HepG2 (cell line): ENCODE measurements around the gene EVA1C. TPM values are rescaled to one million over a fixed set of nuclear protein-coding genes. Genes with fewer than 3 reads are reported as not detected.

Experiments used
- ATAC-seq: fragments of 200-7000 bp; cut with Tn5 transposase; 3 replicates; pipeline ENCODE4 v1.9.1; 2020; ENCODE audit warnings: mild to moderate bottlenecking, moderate library complexity
- BruUV-seq: library from RNA; stranded (reverse); fragments of 400-500 nt; replicated peaks from 2 replicates; lab custom pipeline; 2021; lab: Mats Ljungman, UMichigan
- CTCF ChIA-PET: fragments of 300-600 bp; formaldehyde crosslinking; extraction: SDS; loops from one replicate; lab custom pipeline; 2021; ENCODE audit warnings: low total read pairs, inconsistent platforms, low intra/inter-chr PET ratio; lab: Yijun Ruan, JAX
- POLR2A ChIA-PET: fragments of 350-600 bp; sonication (Branson Sonifier 250); formaldehyde crosslinking; loops from one replicate; lab custom pipeline; 2020; ENCODE audit warnings: antibody characterized with exemption, inconsistent platforms; lab: Yijun Ruan, JAX
- DNase-seq: peaks from one replicate; pipeline ENCODE4 v3.0.0-alpha.2; 2015; ENCODE audit warnings: low spot score
- FAIRE-seq: peaks from 3 replicates; lab custom pipeline; 2011; peaks lifted over from hg19 to GRCh38; lab: Jason Lieb, UNC
- H2AFZ ChIP-seq: one replicate; pipeline ENCODE4 v1.6.1; 2011; ENCODE audit warnings: low read length, inconsistent platforms
- H3K27ac ChIP-seq: fragments of 300-600 bp; 3 replicates; pipeline ENCODE4 v1.8.0; 2011; ENCODE audit warnings: mixed run types, mild to moderate bottlenecking, mixed read lengths, low read length, inconsistent platforms; ENCODE audit not compliant: insufficient read depth; ENCODE audit errors: extremely low read length
- H3K27me3 ChIP-seq, 2 experiments: fragments of 200-600 bp in 1 of 2; 2 replicates in 1 of 2; 3 replicates in 1 of 2; pipeline versions ENCODE4 v1.6.0 to v1.8.0; 2011; ENCODE audit warnings: low read length in 2 of 2, mild to moderate bottlenecking in 2 of 2, moderate library complexity in 2 of 2, inconsistent platforms in 1 of 2; ENCODE audit not compliant: insufficient read depth in 2 of 2, control insufficient read depth in 1 of 2
- H3K36me3 ChIP-seq, 2 experiments: fragments of 200-600 bp in 1 of 2; replicated peaks in 1 of 2; 2 replicates in 1 of 2; 3 replicates in 1 of 2; pipeline versions ENCODE4 v1.5.1 to v1.8.0; 2011; ENCODE audit warnings: low read length in 2 of 2, inconsistent platforms in 1 of 2; ENCODE audit not compliant: insufficient read depth in 2 of 2, control insufficient read depth in 1 of 2
- H3K4me1 ChIP-seq: 2 replicates; pipeline ENCODE4 v1.5.1; 2012; ENCODE audit warnings: low read length, inconsistent platforms; ENCODE audit not compliant: insufficient read depth
- H3K4me2 ChIP-seq: 2 replicates; pipeline ENCODE4 v1.6.0; 2011; ENCODE audit warnings: low read depth, low read length, inconsistent platforms
- H3K4me3 ChIP-seq, 3 experiments: fragments of 200-600 bp in 1 of 3; sonication (generic), shearing (Covaris generic) in 1 of 3; replicated peaks in 1 of 3; 2 replicates each; pipeline ENCODE4 v1.5.1; 2011 to 2016; ENCODE audit warnings: low read length in 3 of 3, inconsistent platforms in 2 of 3, low read depth in 2 of 3, mild to moderate bottlenecking in 2 of 3, control low read depth in 1 of 3, mixed read lengths in 1 of 3; ENCODE audit not compliant: insufficient read depth in 1 of 3
- H3K79me2 ChIP-seq: one replicate; pipeline ENCODE4 v1.6.1; 2011; ENCODE audit warnings: low read length, inconsistent platforms; ENCODE audit not compliant: insufficient read depth
- H3K9ac ChIP-seq: 2 replicates; pipeline ENCODE4 v1.6.0; 2011; ENCODE audit warnings: mild to moderate bottlenecking, low read depth, low read length, inconsistent platforms; ENCODE audit not compliant: insufficient read depth
- H3K9me3 ChIP-seq: 2 replicates; pipeline ENCODE4 v1.5.1; 2012; ENCODE audit warnings: mild to moderate bottlenecking, low read length
- H4K20me1 ChIP-seq: 2 replicates; pipeline ENCODE4 v1.6.0; 2011; ENCODE audit warnings: inconsistent platforms, mild to moderate bottlenecking, low read length, moderate library complexity; ENCODE audit not compliant: insufficient read depth
- CHCHD3 ChIP-seq: sonication (generic); formaldehyde crosslinking; IDR thresholded peaks from 2 replicates; pipeline ENCODE4 v1.8.0; 2022; ENCODE audit warnings: mild to moderate bottlenecking, missing genetic modification reagents, moderate library complexity
- CTCF ChIP-seq: sonication (generic); formaldehyde crosslinking; IDR thresholded peaks from 2 replicates; pipeline ENCODE4 v1.5.0; 2020; ENCODE audit warnings: mild to moderate bottlenecking, missing genetic modification reagents, moderate library complexity
- SP140L ChIP-seq: sonication (generic); formaldehyde crosslinking; IDR thresholded peaks from 2 replicates; pipeline ENCODE4 v1.4.0; 2020; ENCODE audit warnings: missing genetic modification reagents, borderline replicate concordance
- STAT5B ChIP-seq: sonication (generic); formaldehyde crosslinking; IDR thresholded peaks from 2 replicates; pipeline ENCODE4 v1.4.0; 2020; ENCODE audit warnings: missing genetic modification reagents
- ZFP36 ChIP-seq: fragments of 150-350 bp; IDR thresholded peaks from 2 replicates; pipeline ENCODE4 v1.6.1; 2018; ENCODE audit warnings: borderline replicate concordance, low read length, low read depth; ENCODE audit not compliant: partially characterized antibody
- ZFP36L2 ChIP-seq: sonication (generic); formaldehyde crosslinking; IDR thresholded peaks from 2 replicates; pipeline ENCODE4 v1.4.0; 2020; ENCODE audit warnings: missing genetic modification reagents
- ZNF207 ChIP-seq: fragments of 450-650 bp; IDR thresholded peaks from 2 replicates; pipeline ENCODE4 v1.6.1; 2016; ENCODE audit warnings: antibody characterized with exemption, borderline replicate concordance
- ZNF33B ChIP-seq: sonication (generic); formaldehyde crosslinking; IDR thresholded peaks from 2 replicates; pipeline ENCODE4 v1.5.1; 2020; ENCODE audit warnings: mild to moderate bottlenecking, missing genetic modification reagents
- ZNF556 ChIP-seq: sonication (generic); formaldehyde crosslinking; IDR thresholded peaks from 2 replicates; pipeline ENCODE4 v1.4.0; 2020; ENCODE audit warnings: mild to moderate bottlenecking, missing genetic modification reagents, borderline replicate concordance
- WGBS: methylation state at CpG from one replicate; pipeline ENCODE4 v1.1.6; 2017; ENCODE audit warnings: low lambda C conversion rate; 5-methylcytosine and 5-hydroxymethylcytosine counted together
- in situ Hi-C: cut with HindIII; loops from 2 replicates; pipeline ENCODE4 v1.10.0; 2017; ENCODE audit warnings: low pct_unique_long_range_greater_than_20kb; ENCODE audit not compliant: extremely low pct_ligation_motif_present
- intact Hi-C: fragments of 100-400 bp; cut with micrococcal nuclease; formaldehyde crosslinking; loops from one replicate; pipeline ENCODE4 v1.10.0; 2022; ENCODE audit not compliant: unreplicated experiment
- polyA plus RNA-seq, 8 experiments: library from polyadenylated mRNA; depleted of rRNA in 3 of 8; stranded (reverse) in 7 of 8; unstranded in 1 of 8; fragments of >200 nt; fragmentation: Illumina TruSeq in 4 of 8; extraction: Trizol in 4 of 8; gene quantifications; 2 replicates each; pipeline versions ENCODE4 v1.2.1 to v1.2.3, GENCODE V29; 2011 to 2016; ENCODE audit warnings: low read depth in 4 of 8, missing spikeins in 1 of 8, mixed read lengths in 1 of 8; ENCODE audit not compliant: insufficient read depth in 1 of 8
- total RNA-seq, 5 experiments: library from RNA; depleted of rRNA; stranded (reverse); fragments of >200 nt; fragmentation: Illumina TruSeq; extraction: Trizol; gene quantifications; 2 replicates each; pipeline ENCODE4 v1.2.3, GENCODE V29; 2016; ENCODE audit warnings: low read depth in 1 of 5
- TF ChIP-seq, protein P1 (sequence below), 2 experiments: fragments of 450-650 bp in 1 of 2; sonication (generic) in 1 of 2; formaldehyde crosslinking in 1 of 2; IDR thresholded peaks; 2 replicates each; pipeline versions ENCODE4 v1.6.1 to v1.8.0; 2016 to 2022; ENCODE audit warnings: antibody characterized with exemption in 1 of 2, mild to moderate bottlenecking in 1 of 2, missing genetic modification reagents in 1 of 2
- TF ChIP-seq, protein P2 (sequence below): sonication (generic); formaldehyde crosslinking; IDR thresholded peaks from 2 replicates; pipeline ENCODE4 v1.4.0; 2020; ENCODE audit warnings: missing genetic modification reagents, mild to moderate bottlenecking, borderline replicate concordance

The EVA1C gene
- total and polyA plus RNA-seq, 2 of the 13 experiments (the other 11 are each of a cell fraction or from before 2014, with no cell fraction given), result 0.29 to 0.34 TPM

GRCh38 chr21:32534113-32534512, 121.6 kb downstream of the EVA1C start (continued):
- TF ChIP-seq ZFP36, result no peak
- no peak for TF ChIP-seq ZNF207
- TF ChIP-seq ZNF556 (CRISPR knock-in tag), result no peak
- TF ChIP-seq ZFP36L2 (CRISPR knock-in tag), result no peak
- no peak for TF ChIP-seq CTCF

DNA sequence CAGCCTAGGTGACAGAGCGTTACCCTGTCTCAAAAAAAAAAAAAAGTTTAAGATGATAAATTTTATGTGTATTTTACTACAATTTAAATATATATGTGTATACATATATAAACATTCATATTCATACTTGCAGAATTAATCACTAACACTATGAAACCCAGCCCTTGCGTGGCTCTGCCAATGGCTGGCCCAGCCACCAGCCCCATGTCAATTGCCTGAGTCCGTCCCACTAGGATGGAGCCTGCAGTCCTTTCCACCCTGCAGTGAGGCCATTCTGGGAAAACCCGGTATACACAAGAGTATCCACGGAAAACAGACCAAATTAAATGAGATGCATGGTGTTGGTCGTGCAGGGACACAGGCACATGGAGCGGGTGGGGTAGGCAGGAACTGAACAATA, 123.1 kb downstream of the EVA1C start:
- CTCF ChIA-PET, result no interaction called here
- no peak overlapping the region for H3K9ac ChIP-seq
- H3K4me3 ChIP-seq, result no peak overlapping the region
- H3K4me2 ChIP-seq, result no peak overlapping the region; the same call in 1 of the 2 replicates
- DNase-seq (no peak), ATAC-seq (no peak), FAIRE-seq (no peak)
- POLR2A ChIA-PET, result no interaction called here
- H3K4me1 ChIP-seq, result peaks cover 42% of the 10 kb centered on the region
- no peak overlapping the region for H3K27ac ChIP-seq
- no peaks in the 10 kb centered on the region for H3K79me2 ChIP-seq
- WGBS, result 95% methylated on average over 7 of the region's 7 CpGs
- no TSS peak for BruUV-seq
- in situ Hi-C loops (no loop called here), intact Hi-C loops (no loop called here)
- no peaks in the 10 kb centered on the region for H3K9me3 ChIP-seq
- H3K36me3 ChIP-seq, result no peaks in the 10 kb centered on the region
- no peak overlapping the region for H2AFZ ChIP-seq
- H4K20me1 ChIP-seq, result no peaks in the 10 kb centered on the region
- H3K27me3 ChIP-seq, result no peaks in the 10 kb centered on the region
- TF ChIP-seq, protein P1, sequence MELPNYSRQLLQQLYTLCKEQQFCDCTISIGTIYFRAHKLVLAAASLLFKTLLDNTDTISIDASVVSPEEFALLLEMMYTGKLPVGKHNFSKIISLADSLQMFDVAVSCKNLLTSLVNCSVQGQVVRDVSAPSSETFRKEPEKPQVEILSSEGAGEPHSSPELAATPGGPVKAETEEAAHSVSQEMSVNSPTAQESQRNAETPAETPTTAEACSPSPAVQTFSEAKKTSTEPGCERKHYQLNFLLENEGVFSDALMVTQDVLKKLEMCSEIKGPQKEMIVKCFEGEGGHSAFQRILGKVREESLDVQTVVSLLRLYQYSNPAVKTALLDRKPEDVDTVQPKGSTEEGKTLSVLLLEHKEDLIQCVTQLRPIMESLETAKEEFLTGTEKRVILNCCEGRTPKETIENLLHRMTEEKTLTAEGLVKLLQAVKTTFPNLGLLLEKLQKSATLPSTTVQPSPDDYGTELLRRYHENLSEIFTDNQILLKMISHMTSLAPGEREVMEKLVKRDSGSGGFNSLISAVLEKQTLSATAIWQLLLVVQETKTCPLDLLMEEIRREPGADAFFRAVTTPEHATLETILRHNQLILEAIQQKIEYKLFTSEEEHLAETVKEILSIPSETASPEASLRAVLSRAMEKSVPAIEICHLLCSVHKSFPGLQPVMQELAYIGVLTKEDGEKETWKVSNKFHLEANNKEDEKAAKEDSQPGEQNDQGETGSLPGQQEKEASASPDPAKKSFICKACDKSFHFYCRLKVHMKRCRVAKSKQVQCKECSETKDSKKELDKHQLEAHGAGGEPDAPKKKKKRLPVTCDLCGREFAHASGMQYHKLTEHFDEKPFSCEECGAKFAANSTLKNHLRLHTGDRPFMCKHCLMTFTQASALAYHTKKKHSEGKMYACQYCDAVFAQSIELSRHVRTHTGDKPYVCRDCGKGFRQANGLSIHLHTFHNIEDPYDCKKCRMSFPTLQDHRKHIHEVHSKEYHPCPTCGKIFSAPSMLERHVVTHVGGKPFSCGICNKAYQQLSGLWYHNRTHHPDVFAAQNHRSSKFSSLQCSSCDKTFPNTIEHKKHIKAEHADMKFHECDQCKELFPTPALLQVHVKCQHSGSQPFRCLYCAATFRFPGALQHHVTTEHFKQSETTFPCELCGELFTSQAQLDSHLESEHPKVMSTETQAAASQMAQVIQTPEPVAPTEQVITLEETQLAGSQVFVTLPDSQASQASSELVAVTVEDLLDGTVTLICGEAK (IDR thresholded peaks at IDR 0.05), result no peak
- TF ChIP-seq, protein P1 (CRISPR knock-in tag; IDR thresholded peaks at IDR 0.05), result no peak
- TF ChIP-seq SP140L (CRISPR knock-in tag) (no peak), STAT5B (CRISPR knock-in tag) (no peak), CHCHD3 (CRISPR knock-in tag) (no peak), ZNF33B (no peak)
- TF ChIP-seq, protein P2, sequence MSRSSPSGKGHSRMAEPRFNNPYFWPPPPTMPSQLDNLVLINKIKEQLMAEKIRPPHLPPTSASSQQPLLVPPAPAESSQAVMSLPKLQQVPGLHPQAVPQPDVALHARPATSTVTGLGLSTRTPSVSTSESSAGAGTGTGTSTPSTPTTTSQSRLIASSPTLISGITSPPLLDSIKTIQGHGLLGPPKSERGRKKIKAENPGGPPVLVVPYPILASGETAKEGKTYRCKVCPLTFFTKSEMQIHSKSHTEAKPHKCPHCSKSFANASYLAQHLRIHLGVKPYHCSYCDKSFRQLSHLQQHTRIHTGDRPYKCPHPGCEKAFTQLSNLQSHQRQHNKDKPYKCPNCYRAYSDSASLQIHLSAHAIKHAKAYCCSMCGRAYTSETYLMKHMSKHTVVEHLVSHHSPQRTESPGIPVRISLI (CRISPR knock-in tag), result no peak
